Glomerular visceral epithelial cell (primary cell): ENCODE measurements around the gene BPIFB4.
"Not testable (repeated sequence)": the region's sequence is repeated elsewhere in the genome, so short reads cannot be mapped to it uniquely, and the experiment has no call there.

Experiments used
- DNase-seq: peaks from one replicate; pipeline ENCODE4 v3.0.0-alpha.2; 2016; ENCODE audit errors: extremely low spot score

Gene BPIFB4

GRCh38 chr20:33086052-33086722, 6.7 kb downstream of the BPIFB4 start:
- no peak for DNase-seq

DNA sequence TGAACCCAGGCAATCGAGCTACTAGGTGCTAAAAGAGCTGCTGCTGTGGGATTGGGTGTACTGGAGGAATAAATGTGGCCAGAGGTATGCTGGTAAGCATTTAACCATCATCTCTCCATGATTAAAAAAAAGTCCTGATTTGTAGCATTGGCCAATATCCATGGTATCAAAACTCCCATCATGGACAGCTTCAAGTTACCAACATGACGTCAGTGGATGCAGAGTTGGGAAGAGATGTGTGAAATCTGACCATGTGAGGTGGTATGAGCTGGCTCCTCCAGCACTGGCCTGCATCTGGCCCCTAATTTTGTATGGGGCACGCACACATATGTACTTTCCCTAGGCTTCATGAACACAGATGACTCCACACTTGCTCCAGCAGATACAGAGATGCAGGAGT, 11.7 kb downstream of the BPIFB4 start:
- no peak for DNase-seq

- DNase-seq = no peak
Measured at GRCh38 chr20:33091693-33092092, 12.2 kb downstream of the BPIFB4 start.

GRCh38 chr20:33092361-33092760, 12.9 kb downstream of the BPIFB4 start:
- DNase-seq = no peak

DNA sequence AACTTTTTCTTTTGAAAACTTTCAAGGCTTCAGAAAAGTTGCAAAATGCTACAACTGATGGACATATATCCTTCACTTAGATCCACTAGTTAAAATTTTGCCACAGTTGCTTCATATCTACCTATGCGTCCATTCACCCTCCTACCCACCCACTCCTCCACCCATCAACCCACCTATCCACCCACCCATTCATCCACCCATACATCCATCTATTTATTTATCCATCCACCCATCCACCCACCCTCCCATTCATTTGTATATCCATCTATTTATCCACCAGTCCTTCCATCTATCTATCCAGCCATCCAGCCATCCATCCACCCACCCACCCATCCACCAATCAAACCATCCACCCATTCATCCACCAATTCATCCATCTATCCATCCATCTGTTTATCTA, 13.6 kb downstream of the BPIFB4 start:
- no peak for DNase-seq

- DNase-seq = no peak
Measured at GRCh38 chr20:33093582-33093981, 14.1 kb downstream of the BPIFB4 start.

- no peak for DNase-seq
Measured at GRCh38 chr20:33095249-33095648, 15.8 kb downstream of the BPIFB4 start.

GRCh38 chr20:33095902-33096584, 16.6 kb downstream of the BPIFB4 start:
- DNase-seq = peak; percentile 66

GRCh38 chr20:33097001-33097400, 17.6 kb downstream of the BPIFB4 start:
- DNase-seq = no peak

DNA sequence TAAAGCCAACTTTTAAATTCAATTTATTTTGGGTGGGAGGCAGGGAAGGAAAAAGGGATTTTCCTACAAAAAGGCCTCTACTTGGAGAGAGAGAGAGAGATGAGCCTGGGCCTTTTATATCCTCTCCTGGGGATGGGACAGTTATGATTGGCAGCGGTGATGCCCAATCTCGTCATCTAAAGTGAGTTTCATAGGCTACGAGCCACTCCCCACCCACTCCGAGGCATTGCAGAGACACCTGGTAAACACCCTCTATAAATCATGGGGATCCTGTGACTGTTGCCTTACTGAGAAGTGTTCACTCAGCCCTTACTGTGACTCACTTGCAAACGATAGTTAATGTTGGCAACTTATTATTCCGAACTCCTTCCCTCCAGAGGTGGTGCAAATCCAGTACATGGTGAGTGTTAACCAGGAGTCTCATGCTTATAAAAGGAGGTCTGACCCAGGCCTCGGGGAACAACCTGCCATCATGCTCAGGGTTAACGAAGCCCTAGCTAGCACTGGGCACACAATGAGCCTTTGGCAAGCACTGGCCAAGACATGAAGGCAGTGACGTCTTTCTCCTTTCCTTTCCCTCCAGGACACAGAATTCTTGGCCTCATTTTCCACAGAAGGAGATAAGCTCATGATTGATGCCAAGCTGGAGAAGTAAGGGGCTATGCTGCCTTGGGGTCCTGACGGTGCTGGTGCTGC, 20.5 kb downstream of the BPIFB4 start:
- DNase-seq = no peak

DNA sequence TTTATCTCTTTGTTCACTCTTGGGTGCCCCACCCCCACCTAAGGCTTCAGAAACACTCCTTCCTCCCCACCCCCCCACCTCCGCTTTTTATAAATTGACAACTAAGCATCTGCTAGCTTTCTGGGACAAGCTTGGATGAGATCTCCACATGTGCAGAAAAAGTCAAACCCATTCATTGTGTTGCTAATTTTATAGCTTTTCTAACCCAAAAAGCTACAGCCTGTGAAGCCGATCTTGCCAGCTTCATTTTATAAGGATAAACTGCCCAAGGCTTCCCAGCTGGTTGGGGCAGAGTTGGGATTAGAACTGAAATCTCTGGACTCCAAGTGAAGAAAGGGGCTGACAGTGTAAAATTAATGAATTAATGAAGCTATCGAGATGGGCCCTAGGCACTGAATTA, 24.1 kb downstream of the BPIFB4 start:
- DNase-seq = no peak

DNA sequence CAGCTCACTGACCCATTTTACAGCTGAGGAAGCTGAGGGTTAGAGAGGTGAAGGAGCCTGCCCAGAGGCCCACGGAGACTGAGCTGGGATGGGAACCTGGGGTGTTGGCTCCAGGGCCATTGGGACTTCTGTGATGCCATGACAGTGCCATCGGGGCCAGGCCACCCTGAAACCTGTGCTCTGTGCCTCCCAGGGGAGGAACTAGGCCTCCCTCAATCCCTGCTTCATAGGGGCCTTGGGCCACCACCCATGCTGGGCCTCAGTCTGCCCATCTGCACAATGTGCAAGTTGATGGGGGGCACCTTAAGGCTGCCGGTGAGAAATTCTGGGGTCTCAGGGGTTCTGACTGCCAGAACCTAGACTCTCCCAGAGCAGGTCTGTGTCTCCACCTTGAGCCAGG, 24.9 kb downstream of the BPIFB4 start:
- no peak for DNase-seq

DNA sequence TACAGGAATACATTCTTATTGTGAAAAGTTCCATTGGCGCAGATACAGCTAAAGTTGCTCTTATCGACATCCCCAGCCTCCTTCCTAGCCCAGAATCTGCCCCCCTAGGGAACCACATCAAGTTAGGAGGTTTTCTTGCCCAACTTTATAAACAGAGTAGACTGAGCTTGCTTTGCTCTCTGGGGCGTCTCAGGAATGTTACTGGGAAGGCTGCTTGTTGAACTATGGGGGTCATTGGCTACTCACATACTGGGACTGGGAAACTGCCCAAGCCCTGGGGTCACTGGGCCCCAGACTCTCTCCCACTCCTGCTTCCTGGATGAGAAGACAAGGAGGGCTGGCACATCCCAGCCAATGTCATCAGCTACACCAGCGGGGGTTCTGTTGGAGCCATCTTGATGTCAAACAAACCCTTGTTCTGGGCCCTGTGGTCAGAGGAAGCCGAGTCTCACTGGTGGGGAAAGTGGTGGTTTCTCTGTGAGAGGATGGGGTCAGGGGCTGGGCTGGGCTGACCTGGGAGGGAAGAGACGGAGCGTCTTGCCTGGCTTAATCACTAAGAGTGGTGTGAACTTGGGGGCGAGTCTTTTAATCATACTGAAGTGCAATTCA, 26.0 kb downstream of the BPIFB4 start:
- no peak for DNase-seq

GRCh38 chr20:33106058-33106620, 26.7 kb downstream of the BPIFB4 start:
- DNase-seq = not testable (repeated sequence)

GRCh38 chr20:33108661-33109060, 29.2 kb downstream of the BPIFB4 start:
- DNase-seq = no peak

GRCh38 chr20:33110147-33110825, 30.8 kb downstream of the BPIFB4 start:
- DNase-seq = no peak

DNA sequence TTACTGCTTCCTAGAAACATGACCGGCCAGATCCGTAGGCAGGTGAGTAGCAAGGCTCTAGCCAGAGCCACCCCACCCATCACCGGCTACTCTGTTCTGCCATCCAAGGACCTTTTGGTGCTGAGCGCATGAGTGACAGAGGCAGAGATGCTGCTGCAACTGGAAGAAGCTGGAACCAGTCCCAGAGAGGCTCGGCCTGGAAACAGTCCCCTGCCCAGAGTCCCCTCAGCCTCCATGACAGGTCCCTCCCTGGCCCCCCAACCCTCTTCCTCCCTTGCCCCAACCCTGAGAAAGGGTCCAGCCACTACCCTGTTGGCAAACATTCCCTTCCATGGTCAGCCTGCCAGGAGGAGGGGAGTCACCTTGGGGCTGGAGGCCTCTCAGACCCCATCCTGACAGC, 31.9 kb downstream of the BPIFB4 start:
- DNase-seq = no peak

DNA sequence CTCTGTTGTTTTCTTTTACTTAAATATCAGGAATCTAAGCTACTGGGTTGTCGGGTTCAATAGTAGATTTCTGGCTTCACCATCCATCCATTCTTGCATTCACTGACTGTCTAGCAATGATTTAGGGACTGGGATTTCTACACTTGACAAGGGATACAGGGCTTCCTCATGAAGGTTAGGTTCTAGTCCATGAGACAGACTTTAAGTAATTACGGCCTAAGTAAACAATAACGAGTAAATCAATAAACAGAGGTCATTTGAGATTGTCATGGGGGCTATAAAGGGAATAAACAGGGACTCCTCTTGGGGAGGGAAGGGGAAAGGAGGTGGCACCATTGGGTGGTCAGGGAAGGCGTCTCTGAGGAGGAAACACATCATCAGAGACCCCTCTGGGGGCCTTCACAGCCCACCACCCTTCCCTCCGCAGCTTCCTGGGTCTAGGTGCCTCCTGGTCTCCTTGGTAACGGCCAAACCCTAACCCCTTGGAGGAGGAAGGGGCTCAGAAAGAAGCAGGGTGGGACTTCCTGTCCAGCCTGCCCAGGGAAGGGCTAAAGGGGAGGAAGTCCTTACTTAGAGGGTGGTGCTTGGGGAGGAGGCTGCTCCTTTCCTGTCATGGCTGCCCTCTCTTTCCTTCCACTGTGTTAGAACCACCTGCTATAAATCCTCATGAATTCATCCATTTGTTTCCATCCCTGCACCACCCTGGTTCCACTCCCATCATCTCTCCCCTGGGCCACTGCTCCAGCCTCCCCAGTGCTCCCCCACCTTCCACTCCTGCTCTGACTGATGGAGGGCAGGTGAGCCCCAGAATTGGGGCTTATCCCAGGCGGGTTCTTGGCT, 33.3 kb downstream of the BPIFB4 start:
- no peak for DNase-seq

GRCh38 chr20:33113387-33113908, 34.0 kb downstream of the BPIFB4 start:
- no peak for DNase-seq

DNA sequence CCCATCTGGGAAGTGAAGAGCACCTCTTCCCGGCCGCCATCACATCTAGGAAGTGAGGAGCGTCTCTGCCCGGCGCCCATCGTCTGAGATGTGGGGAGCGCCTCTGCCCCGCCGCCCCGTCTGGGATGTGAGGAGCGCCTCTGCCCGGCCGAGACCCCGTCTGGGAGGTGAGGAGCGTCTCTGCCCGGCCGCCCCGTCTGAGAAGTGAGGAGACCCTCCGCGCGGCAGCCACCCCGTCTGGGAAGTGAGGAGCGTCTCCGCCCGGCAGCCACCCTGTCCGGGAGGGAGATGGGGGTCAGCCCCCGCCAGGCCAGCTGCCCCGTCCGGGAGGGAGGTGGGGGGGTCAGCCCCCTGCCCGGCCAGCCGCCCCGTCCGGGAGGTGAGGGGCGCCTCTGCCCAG, 36.1 kb downstream of the BPIFB4 start:
- not testable (repeated sequence) for DNase-seq
